NCI-H345 (cell line): ENCODE results near the gene RASSF5.

Source experiments
- DNase-seq: peaks from one replicate; lab custom pipeline; 2025; lab: John Stamatoyannopoulos, UW

Gene RASSF5, protein sequence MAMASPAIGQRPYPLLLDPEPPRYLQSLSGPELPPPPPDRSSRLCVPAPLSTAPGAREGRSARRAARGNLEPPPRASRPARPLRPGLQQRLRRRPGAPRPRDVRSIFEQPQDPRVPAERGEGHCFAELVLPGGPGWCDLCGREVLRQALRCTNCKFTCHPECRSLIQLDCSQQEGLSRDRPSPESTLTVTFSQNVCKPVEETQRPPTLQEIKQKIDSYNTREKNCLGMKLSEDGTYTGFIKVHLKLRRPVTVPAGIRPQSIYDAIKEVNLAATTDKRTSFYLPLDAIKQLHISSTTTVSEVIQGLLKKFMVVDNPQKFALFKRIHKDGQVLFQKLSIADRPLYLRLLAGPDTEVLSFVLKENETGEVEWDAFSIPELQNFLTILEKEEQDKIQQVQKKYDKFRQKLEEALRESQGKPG

DNA sequence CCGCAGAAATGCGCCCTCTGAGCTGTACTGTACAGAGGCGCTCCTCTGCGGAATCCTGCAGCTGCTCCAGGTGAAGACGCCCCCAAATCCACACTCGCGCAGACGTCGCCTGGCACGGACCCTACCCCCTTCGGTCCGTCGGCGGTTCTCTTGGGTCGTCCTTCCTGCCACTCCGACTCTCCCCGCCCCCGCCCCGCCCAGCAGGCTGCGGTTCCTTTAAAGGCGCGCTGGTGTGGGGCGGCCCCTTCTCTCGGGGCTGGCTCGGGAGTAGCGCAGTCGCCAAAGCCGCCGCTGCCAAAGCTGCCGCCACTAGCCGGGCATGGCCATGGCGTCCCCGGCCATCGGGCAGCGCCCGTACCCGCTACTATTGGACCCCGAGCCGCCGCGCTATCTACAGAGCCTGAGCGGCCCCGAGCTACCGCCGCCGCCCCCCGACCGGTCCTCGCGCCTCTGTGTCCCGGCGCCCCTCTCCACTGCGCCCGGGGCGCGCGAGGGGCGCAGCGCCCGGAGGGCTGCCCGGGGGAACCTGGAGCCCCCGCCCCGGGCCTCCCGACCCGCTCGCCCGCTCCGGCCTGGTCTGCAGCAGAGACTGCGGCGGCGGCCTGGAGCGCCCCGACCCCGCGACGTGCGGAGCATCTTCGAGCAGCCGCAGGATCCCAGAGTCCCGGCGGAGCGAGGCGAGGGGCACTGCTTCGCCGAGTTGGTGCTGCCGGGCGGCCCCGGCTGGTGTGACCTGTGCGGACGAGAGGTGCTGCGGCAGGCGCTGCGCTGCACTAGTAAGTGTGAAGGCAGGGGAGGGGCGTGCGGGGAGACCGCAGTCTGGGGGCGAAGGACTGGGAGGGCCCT lies at the start of gene RASSF5:
TSS of gene RASSF5 (plus strand) at position 248 of the 846 bp plus-strand sequence. CDS start at position 320, 72 bp downstream.
- DNase-seq = peak; percentile 41

- no peak for DNase-seq
Measured at GRCh38 chr1:206459703-206460102, 47.6 kb upstream of the RASSF5 start.

DNA sequence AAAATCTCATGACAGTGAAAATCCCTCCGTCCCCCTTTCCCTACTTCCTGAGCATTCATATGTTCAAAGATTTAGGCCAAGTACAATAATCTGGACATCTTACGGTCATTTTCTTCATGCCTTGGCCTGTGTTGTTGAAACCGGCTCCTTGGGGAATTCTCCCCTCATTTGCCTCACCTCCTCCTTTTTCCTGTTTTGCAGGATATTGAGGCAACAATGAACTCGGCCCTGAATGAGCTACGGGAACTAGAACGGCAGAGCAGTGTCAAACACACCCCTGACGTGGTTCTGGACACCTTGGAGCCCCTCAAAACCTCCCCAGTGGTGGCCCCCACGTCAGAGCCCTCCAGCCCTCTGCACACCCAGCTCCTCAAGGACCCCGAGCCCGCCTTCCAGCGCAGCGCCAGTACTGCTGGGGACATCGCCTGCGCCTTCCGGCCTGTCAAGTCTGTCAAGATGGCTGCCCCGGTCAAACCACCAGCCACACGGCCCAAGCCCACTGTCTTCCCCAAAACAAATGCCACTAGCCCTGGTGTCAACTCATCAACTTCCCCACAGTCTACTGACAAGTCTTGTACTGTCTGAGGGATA lies 46.4 kb upstream of the RASSF5 start:
- DNase-seq = no peak

- DNase-seq = peak; percentile 58
Measured at GRCh38 chr1:206461602-206462455, 45.5 kb upstream of the RASSF5 start.

DNA sequence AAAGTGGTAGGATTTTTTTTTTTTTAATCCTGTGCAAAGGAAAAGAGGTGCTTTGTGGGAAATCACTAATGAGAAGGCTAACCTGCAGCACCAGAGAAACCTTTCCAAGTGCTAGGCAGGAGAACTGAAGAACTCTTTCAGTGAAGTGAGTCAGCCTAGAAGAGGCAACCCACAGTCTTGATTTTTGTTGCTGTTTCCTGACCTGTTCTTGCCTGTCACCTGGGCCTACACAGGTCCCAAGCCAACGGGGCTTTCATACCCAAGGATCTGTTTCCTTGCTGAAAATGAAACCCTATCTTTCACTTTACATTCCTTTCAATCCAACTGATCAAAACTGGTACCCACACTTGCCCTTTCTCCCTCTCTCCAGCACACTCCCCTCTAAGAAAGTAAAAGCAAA lies 44.2 kb upstream of the RASSF5 start:
- DNase-seq = no peak

- DNase-seq = no peak
Measured at GRCh38 chr1:206463911-206464310, 43.4 kb upstream of the RASSF5 start.

DNA sequence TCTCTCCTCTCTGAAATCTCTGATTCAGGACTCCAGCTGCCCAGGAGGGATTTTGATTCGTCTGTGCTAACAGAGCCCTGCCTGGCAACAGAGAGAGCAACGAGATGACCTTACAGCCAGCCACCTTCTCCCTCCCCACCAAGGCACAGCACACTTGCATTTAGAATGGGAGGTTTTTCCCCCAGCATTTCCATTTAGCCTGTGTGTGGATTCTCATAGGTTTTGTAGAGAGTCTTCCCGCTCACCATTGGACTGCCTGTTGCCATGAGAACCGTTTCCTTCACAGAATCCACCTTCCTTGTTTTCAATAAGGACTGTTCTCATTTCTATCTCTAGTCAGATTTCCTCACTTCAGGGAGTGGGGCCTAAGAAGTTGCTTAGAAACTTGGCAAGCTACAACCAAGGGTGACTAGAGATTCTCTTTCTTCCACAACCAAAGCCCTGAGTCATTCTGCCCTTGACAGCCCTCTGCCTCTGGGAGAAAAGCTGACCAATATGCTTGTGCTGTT lies 42.8 kb upstream of the RASSF5 start:
- no peak for DNase-seq

DNA sequence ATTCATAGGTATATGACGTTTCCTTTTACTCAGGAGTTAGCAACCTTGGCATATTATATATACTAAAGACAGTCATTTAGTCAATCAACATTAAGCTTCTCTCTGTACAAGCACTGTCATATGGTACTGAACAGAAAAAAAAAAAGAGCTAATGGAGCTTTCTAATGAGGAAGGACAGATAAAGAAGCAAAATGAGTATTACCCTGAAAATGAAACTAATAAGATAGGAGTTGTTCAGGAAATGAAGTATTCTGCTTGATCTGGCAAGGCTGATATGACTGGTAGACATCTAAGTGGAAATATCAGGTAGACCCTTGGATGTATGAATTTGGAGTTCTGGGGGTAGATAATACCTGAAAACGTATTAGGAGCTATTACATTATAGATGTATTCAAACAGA lies 41.4 kb upstream of the RASSF5 start:
- DNase-seq = no peak

GRCh38 chr1:206466840-206467649 lies 40.3 kb upstream of the RASSF5 start:
- no peak for DNase-seq

- no peak for DNase-seq
Measured at GRCh38 chr1:206467915-206468314, 39.4 kb upstream of the RASSF5 start.

GRCh38 chr1:206468571-206468970 lies 38.8 kb upstream of the RASSF5 start:
- no peak for DNase-seq

DNA sequence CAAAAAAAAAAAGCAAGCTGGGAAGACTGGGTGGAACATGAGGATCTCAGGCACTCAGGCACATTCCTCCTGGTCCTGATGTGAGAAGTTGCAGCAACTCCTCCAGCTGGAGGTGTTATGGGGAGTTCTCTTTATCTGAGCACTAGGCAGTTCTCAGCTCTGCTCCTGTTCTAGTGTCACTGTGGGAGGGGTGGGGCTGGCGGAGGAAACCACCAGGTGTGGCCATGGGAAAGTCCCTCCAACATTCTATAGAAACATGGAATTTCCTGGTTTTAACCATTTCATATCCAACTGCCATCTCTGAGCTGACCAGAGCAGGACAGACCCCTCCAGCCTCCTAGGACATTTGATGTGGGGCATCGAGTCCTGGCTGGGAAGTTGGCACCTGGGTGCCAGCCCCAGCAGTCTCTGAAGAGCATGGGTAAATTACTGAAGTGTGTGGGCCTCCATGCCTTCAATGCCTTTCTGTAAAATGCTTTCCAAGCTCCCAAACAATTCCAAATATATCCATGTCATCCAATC lies 37.9 kb upstream of the RASSF5 start:
- DNase-seq = no peak

GRCh38 chr1:206469933-206470691 lies 37.2 kb upstream of the RASSF5 start, which contains the start of gene IKBKE:
TSS of gene IKBKE (plus strand) at chr1:206470476. CDS start at chr1:206473228, 2,752 bp downstream.
- no peak for DNase-seq

DNA sequence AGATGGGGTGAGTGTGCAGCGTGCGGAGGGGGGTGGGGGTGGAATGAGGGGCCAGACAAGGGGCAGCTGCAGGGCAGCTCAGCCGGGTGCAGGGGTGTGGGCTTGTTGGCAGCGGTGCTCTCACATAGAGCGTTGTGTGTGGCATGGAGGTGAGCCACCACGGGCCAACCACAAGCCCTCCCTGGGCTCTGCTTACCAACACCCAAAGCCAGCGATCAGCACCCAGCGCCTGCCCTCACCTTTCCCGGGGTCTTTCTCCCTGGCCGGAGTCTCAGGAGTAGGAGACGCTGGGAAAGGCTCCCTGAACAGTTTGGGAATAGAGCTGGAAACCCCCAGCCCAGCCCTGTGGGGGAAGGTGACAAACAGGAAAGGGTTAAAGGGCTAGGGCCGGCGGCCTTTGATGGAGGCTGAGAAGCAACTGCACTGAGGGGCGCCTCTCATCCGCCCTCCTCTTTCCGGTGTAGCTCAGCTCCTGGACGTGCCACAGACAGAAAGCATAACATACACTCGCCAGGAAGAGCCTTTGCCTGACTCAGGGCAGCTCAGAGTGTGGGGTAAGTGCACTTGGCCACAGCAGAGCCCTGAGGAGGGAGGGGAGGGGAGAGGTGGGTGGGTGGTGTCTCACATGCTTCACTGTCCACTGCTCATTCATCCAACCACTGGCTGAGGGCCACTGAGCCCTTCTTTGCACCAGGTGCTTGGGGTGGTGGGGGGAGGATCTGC lies 36.5 kb upstream of the RASSF5 start:
- DNase-seq = no peak

DNA sequence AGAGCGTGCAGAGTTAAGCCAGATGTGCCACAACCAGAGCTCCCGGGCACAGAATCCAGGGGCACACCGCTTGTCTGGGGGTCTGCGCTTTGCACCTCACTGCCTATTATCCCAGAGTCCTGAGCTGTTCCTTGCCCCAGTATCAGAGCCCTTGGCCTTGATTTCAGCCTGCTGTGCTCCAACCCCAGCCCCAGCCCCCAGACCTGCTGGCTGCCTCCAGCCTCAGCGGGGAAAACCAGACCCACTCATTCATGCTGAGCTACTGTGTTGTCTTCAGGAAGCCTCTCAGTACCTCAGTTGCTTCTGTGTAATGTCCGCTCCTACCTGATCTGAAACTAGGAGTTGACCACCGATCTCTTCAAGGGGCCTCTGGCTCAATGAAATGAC lies 35.9 kb upstream of the RASSF5 start:
- no peak for DNase-seq

DNA sequence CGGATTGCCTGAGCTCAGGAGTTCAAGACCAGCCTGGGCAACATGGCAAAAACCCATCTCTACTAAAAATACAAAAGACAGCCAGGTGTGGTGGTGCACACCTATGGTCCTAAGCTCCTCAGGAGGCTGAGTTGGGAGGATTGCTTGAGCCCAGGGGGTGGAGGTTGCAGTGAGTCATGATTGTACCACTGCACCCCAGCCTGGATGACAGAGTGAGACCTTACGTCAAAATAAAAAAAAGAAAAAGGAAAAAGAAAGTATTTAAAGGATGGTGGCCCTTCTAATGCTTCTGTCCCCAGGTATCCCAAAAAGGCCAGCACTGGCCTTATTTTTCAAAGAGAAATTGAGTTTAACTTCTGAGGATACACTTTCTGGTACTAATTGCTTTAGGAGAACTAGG lies 35.3 kb upstream of the RASSF5 start:
- no peak for DNase-seq

DNA sequence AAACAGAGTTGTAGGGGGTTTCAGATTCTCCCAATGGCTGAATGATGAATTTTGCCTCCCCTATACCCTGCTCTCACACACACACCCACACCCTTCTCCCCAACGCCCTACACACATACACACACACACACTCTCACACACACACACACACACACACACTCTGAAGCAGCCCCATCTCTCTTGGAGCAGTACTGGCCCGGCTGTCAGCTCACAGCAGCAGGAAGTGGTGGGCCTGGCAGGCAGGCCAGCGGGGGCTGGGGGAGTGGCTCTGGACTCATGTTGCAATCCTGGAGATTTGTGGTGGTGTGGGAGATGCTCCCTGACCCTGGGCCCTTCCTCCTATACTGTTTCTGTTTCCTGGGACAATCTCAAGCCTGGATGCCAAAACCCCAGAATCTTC lies 34.9 kb upstream of the RASSF5 start:
- no peak for DNase-seq

GRCh38 chr1:206472886-206473285 lies 34.4 kb upstream of the RASSF5 start:
- DNase-seq = no peak

GRCh38 chr1:206476058-206476457 lies 31.3 kb upstream of the RASSF5 start:
- no peak for DNase-seq
